Rectal smooth muscle tissue (tissue), 1 donor: ENCODE data around the gene MSH3.

ENCODE experiments used
- H3K27ac ChIP-seq: one replicate; pipeline ENCODE4 v1.7.0; 2013; ENCODE audit warnings: low read depth, low read length, inconsistent platforms
- H3K27me3 ChIP-seq: one replicate; pipeline ENCODE4 v1.7.0; 2013; ENCODE audit warnings: low read length; ENCODE audit not compliant: control insufficient read depth, insufficient read depth
- H3K36me3 ChIP-seq: one replicate; pipeline ENCODE4 v1.7.0; 2013; ENCODE audit warnings: low read length; ENCODE audit not compliant: control insufficient read depth, insufficient read depth
- H3K4me1 ChIP-seq: one replicate; pipeline ENCODE4 v1.7.0; 2013; ENCODE audit warnings: low read length; ENCODE audit not compliant: control insufficient read depth, insufficient read depth
- H3K4me3 ChIP-seq: one replicate; pipeline ENCODE4 v1.7.0; 2013; ENCODE audit warnings: low read length
- H3K9ac ChIP-seq: one replicate; pipeline ENCODE4 v1.7.0; 2013; ENCODE audit warnings: low read length

The MSH3 gene

GRCh38 chr5:80747922-80748321 lies 93.5 kb downstream of the MSH3 start:
- Histone ChIP-seq H3K4me1 (no peaks in the 10 kb centered on the region), H3K9ac (no peak overlapping the region), H3K36me3 (peaks cover 5% of the 10 kb centered on the region), H3K27ac (no peak overlapping the region), H3K27me3 (no peaks in the 10 kb centered on the region), H3K4me3 (no peak overlapping the region)

GRCh38 chr5:80752427-80752826 lies 98.0 kb downstream of the MSH3 start:
- no peaks in the 10 kb centered on the region for H3K27me3 ChIP-seq
- H3K4me1 ChIP-seq: no peaks in the 10 kb centered on the region
- H3K27ac ChIP-seq: no peak overlapping the region
- no peaks in the 10 kb centered on the region for H3K36me3 ChIP-seq
- no peak overlapping the region for H3K4me3 ChIP-seq
- no peak overlapping the region for H3K9ac ChIP-seq

GRCh38 chr5:80753712-80754111 lies 99.3 kb downstream of the MSH3 start:
- no peaks in the 10 kb centered on the region for H3K36me3 ChIP-seq
- H3K4me3 ChIP-seq: no peak overlapping the region
- no peaks in the 10 kb centered on the region for H3K27me3 ChIP-seq
- H3K9ac ChIP-seq: no peak overlapping the region
- H3K27ac ChIP-seq: no peak overlapping the region
- no peaks in the 10 kb centered on the region for H3K4me1 ChIP-seq

- Histone ChIP-seq H3K27me3 (no peaks in the 10 kb centered on the region), H3K36me3 (no peaks in the 10 kb centered on the region), H3K27ac (no peak overlapping the region), H3K4me1 (no peaks in the 10 kb centered on the region), H3K9ac (no peak overlapping the region), H3K4me3 (no peak overlapping the region)
Observed at GRCh38 chr5:80754900-80755299, 100.4 kb downstream of the MSH3 start.

GRCh38 chr5:80755626-80756025 lies 101.2 kb downstream of the MSH3 start:
- Histone ChIP-seq H3K4me3 (no peak overlapping the region), H3K36me3 (no peaks in the 10 kb centered on the region), H3K4me1 (no peaks in the 10 kb centered on the region), H3K27me3 (no peaks in the 10 kb centered on the region), H3K9ac (no peak overlapping the region), H3K27ac (no peak overlapping the region)

- no peaks in the 10 kb centered on the region for H3K4me1 ChIP-seq
- H3K27ac ChIP-seq: no peak overlapping the region
- H3K9ac ChIP-seq: no peak overlapping the region
- no peak overlapping the region for H3K4me3 ChIP-seq
- H3K27me3 ChIP-seq: no peaks in the 10 kb centered on the region
- no peaks in the 10 kb centered on the region for H3K36me3 ChIP-seq
Observed at GRCh38 chr5:80756292-80756691, 101.8 kb downstream of the MSH3 start.

GRCh38 chr5:80757290-80757689 lies 102.8 kb downstream of the MSH3 start:
- H3K27ac ChIP-seq: no peak overlapping the region
- H3K4me1 ChIP-seq: no peaks in the 10 kb centered on the region
- H3K9ac ChIP-seq: no peak overlapping the region
- H3K27me3 ChIP-seq: no peaks in the 10 kb centered on the region
- H3K36me3 ChIP-seq: no peaks in the 10 kb centered on the region
- H3K4me3 ChIP-seq: no peak overlapping the region

- Histone ChIP-seq H3K27ac (no peak overlapping the region), H3K36me3 (no peaks in the 10 kb centered on the region), H3K4me1 (no peaks in the 10 kb centered on the region)
Observed at GRCh38 chr5:80759866-80760577, 105.6 kb downstream of the MSH3 start.

GRCh38 chr5:80760680-80761079 lies 106.2 kb downstream of the MSH3 start:
- no peak overlapping the region for H3K4me3 ChIP-seq
- no peaks in the 10 kb centered on the region for H3K4me1 ChIP-seq

More at GRCh38 chr5:80759866-80760577, 105.6 kb downstream of the MSH3 start:
- Histone ChIP-seq H3K9ac (no peak overlapping the region), H3K4me3 (no peak overlapping the region), H3K27me3 (no peaks in the 10 kb centered on the region)

GRCh38 chr5:80761176-80761575 lies 106.7 kb downstream of the MSH3 start:
- Histone ChIP-seq H3K36me3 (no peaks in the 10 kb centered on the region), H3K4me1 (no peaks in the 10 kb centered on the region), H3K27me3 (no peaks in the 10 kb centered on the region), H3K4me3 (no peak overlapping the region), H3K9ac (no peak overlapping the region), H3K27ac (no peak overlapping the region)

More at GRCh38 chr5:80760680-80761079, 106.2 kb downstream of the MSH3 start:
- H3K27me3 ChIP-seq: no peaks in the 10 kb centered on the region
- no peaks in the 10 kb centered on the region for H3K36me3 ChIP-seq
- no peak overlapping the region for H3K9ac ChIP-seq
- H3K27ac ChIP-seq: no peak overlapping the region

- Histone ChIP-seq H3K27me3 (no peaks in the 10 kb centered on the region), H3K36me3 (no peaks in the 10 kb centered on the region)
Observed at GRCh38 chr5:80761966-80762365, 107.5 kb downstream of the MSH3 start.

GRCh38 chr5:80762573-80762972 lies 108.1 kb downstream of the MSH3 start:
- H3K36me3 ChIP-seq: no peaks in the 10 kb centered on the region
- no peaks in the 10 kb centered on the region for H3K27me3 ChIP-seq
- no peak overlapping the region for H3K4me3 ChIP-seq
- no peaks in the 10 kb centered on the region for H3K4me1 ChIP-seq
- H3K9ac ChIP-seq: no peak overlapping the region
- H3K27ac ChIP-seq: no peak overlapping the region

More at GRCh38 chr5:80761966-80762365, 107.5 kb downstream of the MSH3 start:
- H3K9ac ChIP-seq: no peak overlapping the region
- H3K27ac ChIP-seq: no peak overlapping the region
- H3K4me1 ChIP-seq: no peaks in the 10 kb centered on the region
- no peak overlapping the region for H3K4me3 ChIP-seq

GRCh38 chr5:80763211-80763610 lies 108.8 kb downstream of the MSH3 start:
- Histone ChIP-seq H3K27ac (no peak overlapping the region), H3K4me1 (no peaks in the 10 kb centered on the region), H3K9ac (no peak overlapping the region), H3K36me3 (peaks cover 2% of the 10 kb centered on the region), H3K4me3 (no peak overlapping the region), H3K27me3 (no peaks in the 10 kb centered on the region)
